Astrocyte of the cerebellum (primary cell): ENCODE data around the gene ETDA.

Experiments used
- DNase-seq: peaks from one replicate; pipeline ENCODE4 v3.0.0-alpha.2; 2011; ENCODE audit warnings: low read depth
- H3K4me3 ChIP-seq: 2 replicates; pipeline ENCODE4 v1.5.1; 2011; ENCODE audit warnings: mild to moderate bottlenecking, low read depth, low read length, moderate library complexity
- in situ Hi-C: cut with HindIII; loops from 2 replicates; pipeline ENCODE4 v1.10.0; 2017; ENCODE audit warnings: low sequenced_read_pairs
- TF ChIP-seq, protein P1 (sequence below): IDR thresholded peaks from 2 replicates; pipeline ENCODE4 v1.5.1; 2012; ENCODE audit warnings: low read length, low read depth, moderate library complexity, mild to moderate bottlenecking; ENCODE audit errors: missing control alignments

The ETDA gene

DNA sequence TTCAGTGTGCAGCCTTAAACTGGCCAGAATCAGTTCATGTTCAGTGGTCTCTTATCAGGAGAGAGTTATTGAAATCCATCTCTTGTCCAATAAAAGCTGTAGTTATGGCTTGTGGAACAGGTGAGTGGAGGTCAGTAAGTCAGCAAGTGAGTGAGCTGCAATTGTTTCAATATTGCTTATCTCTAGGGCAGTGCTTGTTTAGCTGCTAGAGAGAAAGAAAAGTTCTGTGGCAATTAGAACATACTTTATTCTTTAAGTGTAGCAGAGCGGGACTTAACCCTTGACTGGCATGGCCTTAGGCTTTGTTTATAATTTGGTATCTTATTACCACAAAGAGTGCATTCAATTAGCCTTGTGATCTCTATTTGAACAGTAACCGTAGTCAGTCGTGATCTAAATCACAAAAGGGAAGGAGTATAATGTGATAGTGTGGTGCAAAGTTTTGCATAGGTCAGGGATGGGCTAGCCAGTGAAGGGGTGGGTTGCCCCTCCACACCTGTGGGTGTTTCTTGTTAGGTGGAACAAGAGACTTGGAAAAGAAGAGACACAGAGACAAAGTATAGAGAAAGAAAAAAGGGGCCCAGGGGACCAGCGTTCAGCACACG is 50.5 kb downstream of the ETDA start:
- H3K4me3 ChIP-seq = no peak overlapping the region
- TF ChIP-seq, protein P1, sequence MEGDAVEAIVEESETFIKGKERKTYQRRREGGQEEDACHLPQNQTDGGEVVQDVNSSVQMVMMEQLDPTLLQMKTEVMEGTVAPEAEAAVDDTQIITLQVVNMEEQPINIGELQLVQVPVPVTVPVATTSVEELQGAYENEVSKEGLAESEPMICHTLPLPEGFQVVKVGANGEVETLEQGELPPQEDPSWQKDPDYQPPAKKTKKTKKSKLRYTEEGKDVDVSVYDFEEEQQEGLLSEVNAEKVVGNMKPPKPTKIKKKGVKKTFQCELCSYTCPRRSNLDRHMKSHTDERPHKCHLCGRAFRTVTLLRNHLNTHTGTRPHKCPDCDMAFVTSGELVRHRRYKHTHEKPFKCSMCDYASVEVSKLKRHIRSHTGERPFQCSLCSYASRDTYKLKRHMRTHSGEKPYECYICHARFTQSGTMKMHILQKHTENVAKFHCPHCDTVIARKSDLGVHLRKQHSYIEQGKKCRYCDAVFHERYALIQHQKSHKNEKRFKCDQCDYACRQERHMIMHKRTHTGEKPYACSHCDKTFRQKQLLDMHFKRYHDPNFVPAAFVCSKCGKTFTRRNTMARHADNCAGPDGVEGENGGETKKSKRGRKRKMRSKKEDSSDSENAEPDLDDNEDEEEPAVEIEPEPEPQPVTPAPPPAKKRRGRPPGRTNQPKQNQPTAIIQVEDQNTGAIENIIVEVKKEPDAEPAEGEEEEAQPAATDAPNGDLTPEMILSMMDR = no peak
- no peak for DNase-seq
- in situ Hi-C loops = no loop called here
